GM18907 (cell line): ENCODE measurements around the gene TPO.

Source experiments
- ATAC-seq: cut with Tn5 transposase; IDR thresholded peaks from one replicate; pipeline ENCODE4 v1.9.1; 2021; ENCODE audit warnings: mild to moderate bottlenecking, moderate library complexity; ENCODE audit not compliant: unreplicated experiment

TPO gene

GRCh38 chr2:1518331-1518803 is 105.1 kb downstream of the TPO start:
- ATAC-seq: no peak

DNA sequence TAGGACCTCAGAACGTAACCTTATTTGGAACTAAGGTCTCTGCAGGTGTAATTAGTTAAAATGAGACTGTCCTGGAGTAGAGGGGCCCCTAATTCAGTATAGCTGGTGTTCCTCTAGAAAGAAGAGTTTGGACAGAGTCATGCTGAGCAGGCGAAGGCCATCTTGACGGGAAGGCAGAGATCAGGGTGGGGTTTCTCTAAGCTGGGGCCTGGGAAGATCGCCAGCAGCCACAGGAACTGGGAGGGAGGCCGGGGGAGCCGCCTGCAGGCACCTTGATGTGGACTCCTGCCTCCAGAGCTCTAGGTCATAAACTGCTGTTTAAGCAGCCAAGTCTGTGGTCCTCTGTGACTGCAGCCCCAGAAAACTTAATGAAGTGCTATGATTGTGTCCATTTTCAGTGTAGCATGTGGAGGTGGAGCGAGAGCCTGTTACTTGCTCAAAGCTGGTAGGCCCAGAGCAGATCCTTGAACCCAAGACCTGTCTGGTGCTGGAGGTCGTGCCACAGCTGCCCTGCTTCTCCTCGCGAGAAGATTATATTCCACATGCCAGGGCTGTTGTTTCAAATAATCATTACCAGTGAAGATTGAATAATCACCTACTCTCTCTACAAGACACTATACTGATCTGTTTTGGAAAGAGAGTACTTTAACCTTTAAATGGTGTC is 105.7 kb downstream of the TPO start:
- ATAC-seq: no peak

- ATAC-seq: no peak
Observed at GRCh38 chr2:1521191-1521877, 108.1 kb downstream of the TPO start.

- ATAC-seq: no peak
Observed at GRCh38 chr2:1521878-1522830, 108.9 kb downstream of the TPO start.

DNA sequence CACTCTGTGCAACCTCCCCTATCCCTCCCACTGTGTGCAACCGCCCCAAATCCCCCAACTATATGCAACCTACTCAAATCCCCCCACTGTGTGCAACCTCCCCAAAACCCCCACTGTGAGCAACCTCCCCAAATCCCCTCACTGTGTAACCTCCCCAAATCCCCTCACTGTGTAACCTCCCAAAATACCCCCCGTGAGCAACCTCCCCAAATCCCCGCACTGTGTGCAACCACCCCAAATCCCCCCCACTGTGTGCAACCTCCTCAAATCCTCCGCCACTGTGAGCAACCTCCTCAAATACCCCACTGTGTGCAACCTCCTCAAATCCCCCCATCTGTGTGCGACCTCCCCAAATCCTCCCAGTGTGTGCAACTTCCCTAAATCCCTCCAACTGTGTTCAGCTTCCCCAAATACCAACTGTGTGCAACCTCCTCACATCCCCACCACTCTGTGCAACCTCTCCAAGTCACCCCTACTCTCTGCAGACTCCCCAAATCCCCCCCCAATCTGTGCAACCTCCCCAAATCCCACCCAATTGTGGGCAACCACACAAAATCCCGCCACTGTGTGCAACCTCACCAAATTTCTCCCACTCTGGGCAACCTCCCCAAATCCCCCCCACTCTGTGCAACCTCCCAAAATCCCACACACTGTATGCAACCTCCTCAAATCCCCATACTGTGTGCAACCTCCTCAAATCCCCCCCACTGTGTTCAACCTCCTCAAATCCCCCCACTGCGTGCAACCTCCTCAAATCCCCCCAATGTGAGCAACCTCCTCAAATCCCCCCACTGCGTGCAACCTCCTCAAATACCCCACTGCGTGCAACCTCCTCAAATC is 114.1 kb downstream of the TPO start:
- ATAC-seq: no peak

GRCh38 chr2:1528273-1529064 is 115.2 kb downstream of the TPO start:
- no peak for ATAC-seq

DNA sequence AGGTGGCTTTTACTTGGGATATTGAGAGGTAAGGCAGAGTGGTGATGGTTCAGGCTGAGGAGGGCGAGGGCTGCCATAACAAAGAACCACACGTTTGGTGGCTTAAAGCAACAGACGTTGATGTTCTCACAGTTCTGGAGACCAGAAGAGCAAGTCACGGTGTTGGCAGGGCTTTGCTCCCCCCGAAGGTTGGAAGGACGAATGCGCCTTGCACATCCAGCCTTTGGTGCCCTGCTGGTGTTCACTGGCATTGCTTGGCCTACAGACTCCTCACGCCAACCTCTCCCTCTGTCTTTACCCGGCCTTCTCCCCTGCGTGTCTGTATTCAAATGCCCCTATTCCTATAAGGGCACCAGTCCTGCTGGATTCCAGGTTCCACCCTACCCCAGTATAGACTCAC is 125.4 kb downstream of the TPO start:
- ATAC-seq: no peak

DNA sequence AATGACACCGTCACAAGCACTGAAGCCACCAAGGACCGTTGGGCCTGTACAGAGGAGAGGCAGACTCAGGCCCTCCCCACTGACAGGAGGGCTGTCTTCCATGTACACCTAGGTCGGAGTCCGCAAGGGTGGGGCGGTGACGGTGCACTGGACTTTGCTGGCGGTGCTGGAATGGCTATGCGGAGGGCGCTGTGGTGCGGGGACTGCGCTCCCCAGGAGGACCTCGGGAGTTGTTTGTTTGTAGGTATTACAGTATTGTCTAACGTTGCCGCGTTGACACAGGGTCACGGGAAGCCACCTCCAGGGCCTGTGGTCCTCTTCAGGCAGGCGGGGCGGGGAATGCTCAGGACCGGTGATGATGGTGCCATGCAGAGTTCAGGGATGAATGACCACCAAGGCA is 126.2 kb downstream of the TPO start:
- ATAC-seq: no peak

- no peak for ATAC-seq
Observed at GRCh38 chr2:1539973-1540372, 126.7 kb downstream of the TPO start.

- ATAC-seq: no peak
Observed at GRCh38 chr2:1540481-1540880, 127.2 kb downstream of the TPO start.

DNA sequence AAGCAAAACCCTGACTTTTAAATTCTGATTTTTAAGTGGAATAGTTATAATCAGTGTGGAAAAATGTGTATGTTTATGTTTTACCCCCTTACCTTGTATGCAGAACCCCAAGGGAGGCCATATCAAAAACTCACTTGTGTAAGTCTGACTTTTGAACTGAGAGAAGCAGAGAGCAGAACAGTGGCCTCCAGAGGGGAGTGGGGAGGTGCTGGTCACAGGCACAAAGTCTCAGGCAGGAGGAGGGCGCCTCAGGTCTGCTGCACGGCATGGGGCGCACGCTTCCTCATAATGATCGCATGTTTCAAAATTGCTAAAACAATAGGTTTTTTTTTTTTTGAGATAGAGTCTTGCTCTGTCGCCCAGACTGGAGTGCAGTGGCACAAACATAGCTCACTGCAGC is 127.8 kb downstream of the TPO start:
- no peak for ATAC-seq

- ATAC-seq: no peak
Observed at GRCh38 chr2:1541819-1542475, 128.7 kb downstream of the TPO start.

- no peak for ATAC-seq
Observed at GRCh38 chr2:1542971-1543370, 129.7 kb downstream of the TPO start.

DNA sequence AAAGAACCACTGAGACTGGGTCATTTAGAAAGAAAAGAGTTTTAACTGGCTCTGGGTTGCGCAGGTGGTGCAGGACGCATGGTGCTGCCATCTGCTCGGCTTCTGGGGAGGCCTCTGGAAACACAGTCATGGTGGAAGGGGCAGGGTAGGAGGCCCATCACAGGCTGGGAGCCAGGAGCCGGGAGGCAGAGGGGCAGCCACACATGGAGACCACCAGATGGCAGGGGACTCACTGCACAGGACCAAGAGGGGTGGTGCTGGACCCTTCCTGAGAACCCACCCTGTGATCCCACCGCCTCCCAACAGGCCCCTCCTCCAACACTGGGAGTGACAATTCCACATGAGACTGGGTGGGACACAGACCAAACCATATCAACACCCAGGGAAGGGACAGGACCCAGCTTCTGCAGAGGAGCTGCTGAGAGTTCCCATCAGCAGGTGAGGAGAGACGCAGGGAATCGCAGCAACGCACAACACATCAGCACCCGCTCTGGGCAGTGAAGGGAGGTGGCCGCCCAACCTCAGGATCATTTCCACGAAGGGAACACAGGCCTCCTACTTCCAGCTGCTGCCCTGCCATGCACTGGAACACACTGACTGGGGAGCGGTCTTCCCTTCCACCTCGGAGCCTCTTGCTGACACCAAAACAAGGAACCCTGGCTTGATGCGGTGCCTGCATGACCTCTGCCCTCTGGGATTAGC is 130.7 kb downstream of the TPO start:
- no peak for ATAC-seq

DNA sequence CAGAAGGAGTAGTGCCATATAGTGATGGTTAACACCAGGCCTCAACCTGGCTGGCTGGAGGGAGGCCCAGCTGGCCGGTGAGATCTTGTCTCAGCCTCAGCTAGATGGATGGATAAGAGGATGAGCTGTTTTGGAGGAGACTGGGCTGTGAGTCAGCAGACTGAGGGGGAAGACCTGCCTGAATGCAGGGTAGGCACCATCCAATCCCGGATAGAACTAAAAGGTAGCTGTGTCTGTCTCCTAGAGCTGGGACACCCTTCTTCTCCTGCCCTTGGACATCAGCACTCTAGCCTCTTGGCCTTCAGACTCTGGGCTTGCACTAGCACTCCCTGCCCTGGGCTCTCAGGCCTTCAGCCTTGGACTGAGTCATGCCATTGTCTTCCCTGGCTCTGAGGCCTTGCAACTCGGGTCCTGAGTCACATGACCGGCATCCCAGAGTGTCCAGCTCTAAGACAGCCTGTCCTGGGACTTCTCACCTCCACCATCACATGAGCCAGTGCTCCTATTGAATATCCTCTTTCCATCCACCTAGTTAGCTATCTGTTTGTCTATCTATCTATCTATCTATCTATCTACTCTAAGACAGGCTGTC is 131.3 kb downstream of the TPO start:
- no peak for ATAC-seq

GRCh38 chr2:1546023-1546591 is 132.8 kb downstream of the TPO start:
- ATAC-seq: no peak

GRCh38 chr2:1546901-1547300 is 133.6 kb downstream of the TPO start:
- ATAC-seq: no peak
